Neural cell (in vitro differentiated cells): ENCODE measurements around the gene DTNBP1.

Experiments used
- EP300 ChIP-seq: fragments of 450-650 bp; conservative IDR thresholded peaks from 2 replicates; pipeline ENCODE4 v1.6.1; 2014; ENCODE audit warnings: antibody characterized with exemption, mild to moderate bottlenecking, moderate library complexity; ENCODE audit not compliant: poor library complexity, severe bottlenecking
- EZH2 ChIP-seq: fragments of 200-600, 300-800 bp; shearing (Covaris generic), sonication (generic); IDR thresholded peaks from 2 replicates; pipeline ENCODE4 v1.6.1; 2014; ENCODE audit warnings: antibody characterized with exemption, low read length, borderline replicate concordance, mild to moderate bottlenecking; ENCODE audit not compliant: insufficient read depth, poor library complexity, severe bottlenecking
- MXI1 ChIP-seq: fragments of 450-650 bp; conservative IDR thresholded peaks from 2 replicates; pipeline ENCODE4 v1.6.1; 2014; ENCODE audit warnings: antibody characterized with exemption, mild to moderate bottlenecking; ENCODE audit not compliant: poor library complexity, severe bottlenecking
- POLR2AphosphoS5 ChIP-seq: IDR thresholded peaks from 2 replicates; pipeline ENCODE4 v1.6.1; 2012
- RAD21 ChIP-seq: fragments of 450-650 bp; conservative IDR thresholded peaks from 2 replicates; pipeline ENCODE4 v1.6.1; 2014; ENCODE audit warnings: antibody characterized with exemption, mild to moderate bottlenecking, moderate library complexity
- SMC3 ChIP-seq: fragments of 450-650 bp; conservative IDR thresholded peaks from 2 replicates; pipeline ENCODE4 v1.6.1; 2014; ENCODE audit warnings: antibody characterized with exemption, mild to moderate bottlenecking, moderate library complexity; ENCODE audit not compliant: poor library complexity
- TAF1 ChIP-seq: IDR thresholded peaks from 2 replicates; pipeline ENCODE4 v1.6.1; 2012; ENCODE audit warnings: low read depth
- TF ChIP-seq, protein P1 (sequence below): fragments of 450-650 bp; IDR thresholded peaks from 2 replicates; pipeline ENCODE4 v1.5.1; 2014; ENCODE audit warnings: antibody characterized with exemption, mild to moderate bottlenecking, moderate library complexity; ENCODE audit not compliant: poor library complexity, severe bottlenecking
- TF ChIP-seq, protein P2 (sequence below): IDR thresholded peaks from 2 replicates; pipeline ENCODE4 v1.6.1; 2012; ENCODE audit warnings: borderline replicate concordance

DNA sequence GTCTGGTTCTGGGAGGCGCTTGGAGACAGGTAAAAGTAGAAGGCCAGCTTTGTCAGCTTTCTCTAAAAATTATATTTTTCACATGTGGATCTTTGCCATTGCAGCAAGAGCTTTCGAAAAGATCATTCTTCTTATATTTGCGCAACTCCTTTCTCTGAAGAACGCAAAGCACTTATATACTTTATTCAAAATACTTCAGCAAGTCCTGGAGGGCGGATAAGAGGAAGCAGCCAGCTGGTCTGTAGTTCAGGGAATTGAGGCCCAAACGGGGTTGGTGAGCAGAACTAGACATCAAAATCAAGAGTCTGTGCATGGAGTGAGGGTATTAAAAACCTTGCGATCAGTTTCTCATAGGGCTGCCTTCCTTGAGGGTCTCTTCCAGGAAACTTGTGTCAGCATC is 182.3 kb downstream of the DTNBP1 start:
- TF ChIP-seq POLR2AphosphoS5 = no peak
- TF ChIP-seq, protein P1, sequence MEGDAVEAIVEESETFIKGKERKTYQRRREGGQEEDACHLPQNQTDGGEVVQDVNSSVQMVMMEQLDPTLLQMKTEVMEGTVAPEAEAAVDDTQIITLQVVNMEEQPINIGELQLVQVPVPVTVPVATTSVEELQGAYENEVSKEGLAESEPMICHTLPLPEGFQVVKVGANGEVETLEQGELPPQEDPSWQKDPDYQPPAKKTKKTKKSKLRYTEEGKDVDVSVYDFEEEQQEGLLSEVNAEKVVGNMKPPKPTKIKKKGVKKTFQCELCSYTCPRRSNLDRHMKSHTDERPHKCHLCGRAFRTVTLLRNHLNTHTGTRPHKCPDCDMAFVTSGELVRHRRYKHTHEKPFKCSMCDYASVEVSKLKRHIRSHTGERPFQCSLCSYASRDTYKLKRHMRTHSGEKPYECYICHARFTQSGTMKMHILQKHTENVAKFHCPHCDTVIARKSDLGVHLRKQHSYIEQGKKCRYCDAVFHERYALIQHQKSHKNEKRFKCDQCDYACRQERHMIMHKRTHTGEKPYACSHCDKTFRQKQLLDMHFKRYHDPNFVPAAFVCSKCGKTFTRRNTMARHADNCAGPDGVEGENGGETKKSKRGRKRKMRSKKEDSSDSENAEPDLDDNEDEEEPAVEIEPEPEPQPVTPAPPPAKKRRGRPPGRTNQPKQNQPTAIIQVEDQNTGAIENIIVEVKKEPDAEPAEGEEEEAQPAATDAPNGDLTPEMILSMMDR = no peak
- no peak for TF ChIP-seq RAD21
- no peak for TF ChIP-seq EZH2
- no peak for TF ChIP-seq TAF1
- no peak for TF ChIP-seq MXI1
- TF ChIP-seq, protein P2, sequence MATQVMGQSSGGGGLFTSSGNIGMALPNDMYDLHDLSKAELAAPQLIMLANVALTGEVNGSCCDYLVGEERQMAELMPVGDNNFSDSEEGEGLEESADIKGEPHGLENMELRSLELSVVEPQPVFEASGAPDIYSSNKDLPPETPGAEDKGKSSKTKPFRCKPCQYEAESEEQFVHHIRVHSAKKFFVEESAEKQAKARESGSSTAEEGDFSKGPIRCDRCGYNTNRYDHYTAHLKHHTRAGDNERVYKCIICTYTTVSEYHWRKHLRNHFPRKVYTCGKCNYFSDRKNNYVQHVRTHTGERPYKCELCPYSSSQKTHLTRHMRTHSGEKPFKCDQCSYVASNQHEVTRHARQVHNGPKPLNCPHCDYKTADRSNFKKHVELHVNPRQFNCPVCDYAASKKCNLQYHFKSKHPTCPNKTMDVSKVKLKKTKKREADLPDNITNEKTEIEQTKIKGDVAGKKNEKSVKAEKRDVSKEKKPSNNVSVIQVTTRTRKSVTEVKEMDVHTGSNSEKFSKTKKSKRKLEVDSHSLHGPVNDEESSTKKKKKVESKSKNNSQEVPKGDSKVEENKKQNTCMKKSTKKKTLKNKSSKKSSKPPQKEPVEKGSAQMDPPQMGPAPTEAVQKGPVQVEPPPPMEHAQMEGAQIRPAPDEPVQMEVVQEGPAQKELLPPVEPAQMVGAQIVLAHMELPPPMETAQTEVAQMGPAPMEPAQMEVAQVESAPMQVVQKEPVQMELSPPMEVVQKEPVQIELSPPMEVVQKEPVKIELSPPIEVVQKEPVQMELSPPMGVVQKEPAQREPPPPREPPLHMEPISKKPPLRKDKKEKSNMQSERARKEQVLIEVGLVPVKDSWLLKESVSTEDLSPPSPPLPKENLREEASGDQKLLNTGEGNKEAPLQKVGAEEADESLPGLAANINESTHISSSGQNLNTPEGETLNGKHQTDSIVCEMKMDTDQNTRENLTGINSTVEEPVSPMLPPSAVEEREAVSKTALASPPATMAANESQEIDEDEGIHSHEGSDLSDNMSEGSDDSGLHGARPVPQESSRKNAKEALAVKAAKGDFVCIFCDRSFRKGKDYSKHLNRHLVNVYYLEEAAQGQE = no peak
- TF ChIP-seq SMC3 = no peak
- TF ChIP-seq EP300 = no peak
